Hypothalamus (tissue), 51 donors: ENCODE data around the gene ATP5ME.

Experiments used
- DNase-seq, 51 donors: peaks; one replicate each; lab custom pipeline; 2025; lab: John Stamatoyannopoulos, UW

ATP5ME gene

GRCh38 chr4:625631-626161 lies 48.4 kb downstream of the ATP5ME start:
- no peak for DNase-seq

- no peak for DNase-seq
Observed at GRCh38 chr4:624705-625590, 49.1 kb downstream of the ATP5ME start, which contains the start of gene PDE6B. TSS of gene PDE6B (plus strand) at chr4:625573. CDS start at chr4:625627, 54 bp downstream.

GRCh38 chr4:623914-624566 lies 50.0 kb downstream of the ATP5ME start:
- DNase-seq, result peak in 1 of 51 donors; percentile 20

- no peak for DNase-seq
Observed at GRCh38 chr4:622996-623913, 50.8 kb downstream of the ATP5ME start.
